ENCODE data around the gene ZNF197.
A peak's percentile ranks its signal among the peaks of the same experiment; 100 is the strongest.
"Not testable (repeated sequence)": the region's sequence is repeated elsewhere in the genome, so short reads cannot be mapped to it uniquely, and the experiment has no call there.

ZNF197 gene

GRCh38 chr3:44665173-44665572, 40.3 kb downstream of the ZNF197 start:
- no peak for DNase-seq

- DNase-seq, result no peak
These were observed 41.5 kb downstream of the ZNF197 start for GRCh38 chr3:44666346-44666745.

GRCh38 chr3:44669760-44670159, 44.9 kb downstream of the ZNF197 start:
- no peak for DNase-seq

GRCh38 chr3:44673466-44673865, 48.6 kb downstream of the ZNF197 start:
- DNase-seq, result not testable (repeated sequence)

GRCh38 chr3:44674211-44674610, 49.4 kb downstream of the ZNF197 start:
- no peak for DNase-seq

GRCh38 chr3:44678480-44679116, 53.8 kb downstream of the ZNF197 start:
- DNase-seq, result no peak

- DNase-seq, result no peak
These were observed 56.2 kb downstream of the ZNF197 start for GRCh38 chr3:44680921-44681455.

GRCh38 chr3:44682182-44682896, 57.5 kb downstream of the ZNF197 start:
- no peak for DNase-seq

GRCh38 chr3:44685128-44685800, 60.4 kb downstream of the ZNF197 start:
- DNase-seq, result peak; percentile 90

- no peak for DNase-seq
These were observed 63.1 kb downstream of the ZNF197 start for GRCh38 chr3:44687898-44688297.
